DMS114 treated with DMSO at 0.1 percent for 48 hours (cell line): ENCODE results near the gene NFATC1.

Experiments used
- DNase-seq: peaks from one replicate; lab custom pipeline; 2025; ENCODE audit not compliant: unreplicated experiment; lab: John Stamatoyannopoulos, UW

Gene NFATC1

DNA sequence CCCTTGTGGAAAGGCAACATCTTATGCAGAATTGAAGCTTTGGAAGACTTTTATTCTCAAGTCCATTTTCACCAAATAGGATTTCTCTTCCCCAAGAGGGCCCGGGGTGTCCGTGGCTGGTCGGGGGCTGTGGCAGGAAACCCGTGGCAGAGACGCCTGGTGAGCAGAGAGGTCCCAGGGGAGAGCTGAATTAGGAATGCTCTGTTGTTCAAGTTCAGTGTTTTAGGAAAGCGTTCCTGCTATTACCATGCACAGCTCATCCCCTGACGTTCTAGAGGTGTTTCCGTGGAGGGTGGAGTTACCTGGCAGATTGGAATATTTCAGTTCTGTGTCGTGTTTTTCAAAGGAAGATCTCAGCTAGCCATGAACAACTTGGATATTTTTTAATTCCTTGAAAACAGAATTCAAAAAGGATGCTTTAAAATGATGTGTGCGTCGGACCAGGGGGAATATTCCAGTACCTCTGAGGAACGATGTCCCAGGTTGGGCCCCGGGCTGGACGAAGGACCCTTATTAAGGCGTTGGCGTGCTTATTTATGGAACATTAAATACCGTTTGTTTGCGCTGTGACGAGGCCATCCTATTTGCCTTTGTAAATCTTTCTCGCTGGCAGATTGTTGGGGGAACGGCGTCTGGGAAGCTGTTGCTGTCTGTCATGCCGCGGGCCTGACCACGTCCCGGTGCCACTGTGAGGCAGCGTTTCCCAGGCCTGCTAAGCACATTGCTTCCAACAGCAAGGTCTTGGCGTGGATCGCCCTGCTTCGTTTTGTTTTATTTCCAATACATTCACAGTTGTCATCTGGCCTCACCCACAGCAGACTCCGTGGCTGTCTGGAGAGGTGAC, 8.2 kb downstream of the NFATC1 start:
- DNase-seq = no peak

GRCh38 chr18:79404567-79404910, 8.8 kb downstream of the NFATC1 start:
- no peak for DNase-seq

DNA sequence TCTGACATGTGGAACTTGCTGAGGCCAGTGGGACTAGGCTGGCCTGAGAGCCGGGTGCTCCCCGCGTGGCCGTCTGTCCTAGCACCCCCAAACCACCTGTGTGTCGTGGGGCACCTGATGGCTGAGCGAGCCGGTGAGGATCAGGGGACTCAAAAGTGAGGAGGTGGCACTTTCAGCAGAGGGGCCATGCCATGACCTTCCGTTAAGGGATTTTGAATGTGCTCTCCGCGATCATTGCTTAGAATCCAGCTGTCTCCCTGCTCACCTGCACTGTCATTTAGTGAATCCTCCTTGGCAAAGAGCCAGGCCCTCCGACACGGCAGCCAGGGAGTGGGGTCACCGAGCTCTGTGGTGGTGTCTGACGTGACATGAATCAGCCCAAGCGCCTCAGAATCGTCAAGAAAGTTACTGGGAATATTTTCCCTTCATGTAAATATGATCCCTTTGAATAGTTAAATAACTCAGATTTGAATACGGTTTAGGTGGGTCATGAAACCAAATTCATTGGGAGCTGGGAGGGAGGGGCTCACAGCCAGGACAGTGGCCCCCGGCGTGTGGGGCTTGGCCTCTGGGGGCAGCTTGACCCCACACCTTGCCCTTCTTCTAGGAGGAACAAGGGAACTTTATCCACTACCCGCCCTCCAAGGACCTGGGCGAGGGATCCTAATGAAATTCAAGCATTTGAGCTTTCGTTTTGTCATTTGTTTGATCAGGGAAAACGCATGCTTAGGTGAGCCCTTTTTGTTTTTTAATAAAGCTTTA, 9.5 kb downstream of the NFATC1 start:
- DNase-seq = no peak

- no peak for DNase-seq
These were observed 10.2 kb downstream of the NFATC1 start for GRCh38 chr18:79405781-79406575.

DNA sequence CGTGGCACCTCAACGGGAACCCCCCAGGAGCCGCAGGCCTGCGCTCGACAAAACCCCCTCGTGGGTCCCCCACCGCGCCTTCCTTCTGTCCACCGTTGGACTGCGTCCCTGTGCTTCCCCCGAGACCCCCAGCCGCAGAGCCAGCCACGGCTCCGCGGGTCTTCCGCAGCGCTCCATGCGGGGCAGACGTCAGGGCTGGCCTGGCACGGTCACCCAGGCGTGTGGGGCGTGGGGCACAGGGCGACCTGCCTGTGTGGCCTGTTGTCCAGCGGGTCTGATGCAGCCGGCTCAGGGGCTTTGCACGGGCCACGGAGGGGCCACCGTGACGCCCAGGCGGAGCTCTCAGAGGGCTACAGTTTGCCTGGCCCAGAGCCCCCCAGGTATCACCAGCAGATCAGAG, 11.0 kb downstream of the NFATC1 start:
- DNase-seq = no peak

DNA sequence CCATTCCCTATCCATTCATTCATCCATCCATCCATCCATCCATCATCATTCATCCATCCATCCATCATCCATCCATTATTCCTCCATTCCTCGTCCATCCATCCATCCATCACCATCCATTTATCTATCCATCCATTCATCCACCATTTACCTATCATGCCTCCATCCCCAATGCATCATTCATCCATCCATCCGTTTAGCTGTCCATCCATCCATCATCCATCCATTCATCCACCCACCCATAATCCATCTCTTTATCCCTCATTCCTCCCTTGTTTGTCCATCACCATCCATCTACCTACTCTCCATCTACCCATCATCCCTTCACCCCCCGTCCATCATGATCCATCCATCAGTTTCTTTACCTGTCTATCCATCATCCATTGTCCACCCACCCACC, 13.6 kb downstream of the NFATC1 start:
- no peak for DNase-seq

DNA sequence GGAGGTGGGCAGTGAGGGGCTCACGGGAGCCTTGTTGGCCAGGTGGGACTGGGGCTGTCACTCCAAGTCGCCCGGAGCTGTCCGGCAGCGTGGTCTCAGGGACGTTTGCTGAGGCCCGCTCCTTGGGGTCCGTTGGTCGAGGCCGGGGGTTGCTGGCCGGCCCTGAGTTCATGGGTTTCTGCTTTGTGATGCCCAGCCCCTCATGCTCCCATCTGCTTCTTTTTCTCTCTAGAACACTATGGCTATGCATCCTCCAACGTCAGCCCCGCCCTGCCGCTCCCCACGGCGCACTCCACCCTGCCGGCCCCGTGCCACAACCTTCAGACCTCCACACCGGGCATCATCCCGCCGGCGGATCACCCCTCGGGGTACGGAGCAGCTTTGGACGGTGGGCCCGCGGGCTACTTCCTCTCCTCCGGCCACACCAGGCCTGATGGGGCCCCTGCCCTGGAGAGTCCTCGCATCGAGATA, 14.5 kb downstream of the NFATC1 start:
- DNase-seq = no peak

- no peak for DNase-seq
These were observed 15.2 kb downstream of the NFATC1 start for GRCh38 chr18:79410731-79411613.

- no peak for DNase-seq
These were observed 16.1 kb downstream of the NFATC1 start for GRCh38 chr18:79411614-79412526.

DNA sequence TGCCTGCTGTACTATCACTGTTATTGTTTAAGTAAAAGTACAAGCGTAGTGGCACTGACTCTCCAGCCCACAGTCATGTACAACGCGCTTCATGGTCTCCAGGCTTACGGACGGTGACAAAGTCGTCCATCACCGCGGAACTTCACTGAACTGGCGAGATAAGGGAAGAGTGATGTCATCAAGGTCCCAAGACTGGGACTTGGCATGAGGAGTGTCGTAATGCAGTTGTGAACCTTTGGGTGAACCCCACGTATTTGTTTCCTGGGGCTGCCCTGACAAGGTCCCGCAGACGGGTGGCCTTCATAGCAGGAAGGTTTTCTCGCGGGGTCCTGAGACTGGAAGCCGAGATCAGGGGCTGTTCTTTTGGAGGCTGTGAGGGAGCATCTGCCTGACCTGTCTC, 17.3 kb downstream of the NFATC1 start:
- DNase-seq = no peak

DNA sequence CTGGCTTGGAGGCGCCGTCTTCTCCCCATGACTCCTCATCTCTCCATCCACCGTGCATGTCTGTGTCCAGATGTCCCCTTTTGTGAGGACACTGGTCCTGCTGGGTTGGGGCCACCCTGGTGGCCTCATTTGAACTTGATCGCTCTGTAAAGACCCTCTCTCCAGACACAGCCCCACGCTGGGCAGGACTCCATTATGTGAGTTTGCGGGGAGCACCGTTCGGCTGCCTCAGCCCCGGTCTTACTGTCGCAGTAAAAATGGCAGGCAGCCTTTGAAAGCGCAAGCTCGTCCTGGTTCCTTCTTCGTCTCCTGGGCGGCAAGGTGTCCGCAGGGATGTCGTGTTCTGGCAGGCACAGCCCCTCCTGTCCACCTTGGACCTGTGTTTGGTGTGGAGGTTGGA, 17.7 kb downstream of the NFATC1 start:
- DNase-seq = no peak

DNA sequence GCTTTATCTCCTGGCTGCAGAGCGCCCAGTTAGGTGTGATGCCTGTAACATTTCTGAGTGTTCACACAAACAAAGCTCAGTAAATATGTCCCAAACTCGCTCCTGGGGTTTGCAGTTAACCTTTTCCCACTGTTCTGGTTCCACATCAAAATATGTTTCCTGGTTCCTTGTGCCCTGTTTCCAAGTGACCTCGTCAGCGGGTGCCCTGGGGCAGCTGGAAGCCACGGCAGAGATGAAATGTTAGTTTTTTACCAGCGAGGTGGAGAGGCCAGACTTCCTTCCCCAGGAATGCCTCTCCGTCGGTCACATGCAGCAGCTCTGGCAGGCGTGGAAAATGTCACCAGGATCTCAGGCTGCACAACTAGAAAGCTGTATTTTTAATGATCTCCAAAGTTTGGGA, 18.2 kb downstream of the NFATC1 start:
- no peak for DNase-seq

GRCh38 chr18:79416022-79416676, 20.4 kb downstream of the NFATC1 start:
- DNase-seq = no peak

DNA sequence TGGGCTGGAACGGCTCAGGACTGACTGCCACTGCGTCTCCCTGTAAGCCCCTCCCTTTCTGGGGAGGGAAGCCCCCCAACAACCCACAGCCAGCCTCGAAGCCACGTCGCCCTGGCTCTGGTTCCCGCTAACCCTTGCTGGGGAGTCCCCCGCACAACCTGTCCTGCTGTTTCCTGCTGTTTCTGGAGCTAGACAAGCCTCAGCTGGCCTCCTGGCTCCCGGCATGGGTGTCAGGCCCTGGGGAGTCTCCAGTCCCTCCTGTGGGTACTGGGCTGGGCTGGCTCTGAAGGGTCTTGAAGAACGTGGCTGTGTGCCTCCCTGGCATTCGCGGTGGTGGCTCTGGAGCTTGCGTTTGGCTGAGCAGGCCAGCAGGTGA, 20.9 kb downstream of the NFATC1 start:
- DNase-seq = no peak

DNA sequence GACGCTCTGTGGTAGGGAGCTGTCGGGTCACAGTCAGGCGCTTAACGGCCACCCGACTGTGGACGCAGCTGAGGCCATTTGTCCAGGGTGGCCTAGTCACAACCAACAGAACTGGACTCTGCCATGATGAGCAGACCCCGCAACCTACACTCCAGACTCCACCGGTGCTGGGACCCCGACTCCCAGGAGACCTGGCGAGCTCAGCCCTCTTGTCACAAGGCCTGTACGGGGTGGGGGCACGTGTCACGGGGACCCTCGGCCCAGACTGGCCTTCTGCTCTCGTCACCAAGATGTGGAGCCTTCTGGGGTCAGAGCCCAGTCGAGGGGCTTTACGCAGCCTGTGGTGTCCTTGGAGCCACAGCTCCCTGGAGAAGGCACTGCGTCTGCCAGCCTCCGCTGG, 22.5 kb downstream of the NFATC1 start:
- DNase-seq = no peak

GRCh38 chr18:79418642-79419041, 22.9 kb downstream of the NFATC1 start:
- no peak for DNase-seq

DNA sequence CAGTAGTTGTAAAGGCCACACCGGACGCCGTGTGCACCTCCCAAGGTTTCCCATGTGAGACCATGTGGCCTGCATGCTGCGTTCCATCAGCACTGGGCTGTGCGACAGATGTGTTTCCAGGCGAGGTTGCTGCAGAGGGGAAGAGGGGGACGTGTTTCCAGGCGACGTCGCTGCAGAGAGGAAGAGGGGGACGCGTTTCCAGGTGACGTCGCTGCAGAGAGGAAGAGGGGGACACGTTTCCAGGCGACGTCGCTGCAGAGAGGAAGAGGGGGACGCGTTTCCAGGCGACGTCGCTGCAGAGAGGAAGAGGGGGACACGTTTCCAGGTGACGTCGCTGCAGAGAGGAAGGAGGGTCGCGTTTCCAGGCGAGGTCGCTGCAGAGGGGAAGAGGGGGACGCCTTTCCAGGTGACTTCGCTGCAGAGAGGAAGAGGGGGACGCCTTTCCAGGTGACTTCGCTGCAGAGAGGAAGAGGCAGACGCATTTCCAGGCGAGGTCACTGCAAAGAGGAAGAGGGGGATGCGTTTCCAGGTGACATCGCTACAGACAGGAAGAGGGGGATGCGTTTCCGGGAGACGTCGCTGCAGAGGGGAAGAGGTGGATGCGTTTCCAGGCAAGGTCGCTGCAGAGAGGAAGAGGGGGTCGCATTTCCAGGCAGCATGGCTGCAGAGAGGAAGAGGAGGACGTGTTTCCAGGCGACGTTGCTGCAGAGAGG, 24.5 kb downstream of the NFATC1 start:
- no peak for DNase-seq

DNA sequence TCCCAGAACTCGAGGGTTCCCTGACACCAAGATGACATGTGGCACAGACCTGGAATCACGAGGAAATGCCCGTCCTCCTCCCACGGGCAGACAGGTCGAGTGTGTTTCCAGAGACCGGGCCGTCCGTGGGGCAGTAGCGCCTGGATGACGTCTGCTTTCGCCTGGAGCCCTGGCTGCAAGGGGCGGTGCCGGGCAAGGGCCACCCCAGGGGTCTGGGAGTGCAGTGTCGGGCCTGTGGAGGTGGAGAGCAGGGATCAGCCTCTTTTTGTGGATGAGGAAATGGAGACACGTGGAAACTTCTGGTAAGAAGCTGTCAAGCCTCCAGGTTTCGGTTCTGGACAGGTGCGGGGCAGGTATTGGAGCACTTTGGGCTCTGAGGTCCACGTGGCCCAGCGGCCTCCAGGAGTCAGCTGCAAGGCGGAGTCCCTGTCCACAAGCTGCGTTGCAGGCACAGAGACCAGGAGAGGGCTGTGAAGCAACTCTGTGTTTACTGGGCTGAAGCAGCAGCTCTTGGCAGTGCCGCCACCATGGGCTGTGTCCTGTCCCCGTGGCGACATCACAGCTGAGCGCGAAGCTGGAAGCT, 25.6 kb downstream of the NFATC1 start:
- DNase-seq = no peak
